HG02981 (cell line): Measurements from ENCODE around the gene CTNS.

Source experiments
- ATAC-seq: cut with Tn5 transposase; IDR thresholded peaks from one replicate; pipeline ENCODE4 v1.9.1; 2021; ENCODE audit warnings: mild to moderate bottlenecking, moderate library complexity; ENCODE audit not compliant: unreplicated experiment

The CTNS gene

GRCh38 chr17:3657874-3658783 is 21.6 kb downstream of the CTNS start:
- ATAC-seq, result no peak

- ATAC-seq, result no peak
Observed at GRCh38 chr17:3658784-3659449, 22.4 kb downstream of the CTNS start.

GRCh38 chr17:3659541-3660111 is 23.1 kb downstream of the CTNS start:
- ATAC-seq, result no peak

- ATAC-seq, result no peak
Observed at GRCh38 chr17:3660311-3660891, 23.8 kb downstream of the CTNS start.

- ATAC-seq, result no peak
Observed at GRCh38 chr17:3663102-3664011, 26.8 kb downstream of the CTNS start.

GRCh38 chr17:3665834-3666233 is 29.3 kb downstream of the CTNS start:
- ATAC-seq, result no peak

GRCh38 chr17:3666516-3666915 is 30.0 kb downstream of the CTNS start:
- no peak for ATAC-seq

- no peak for ATAC-seq
Observed at GRCh38 chr17:3667366-3668278, 31.1 kb downstream of the CTNS start.

- ATAC-seq, result peak; percentile 89
Observed at GRCh38 chr17:3668279-3669084, 31.9 kb downstream of the CTNS start, which contains the start of the genes EMC6 and TAX1BP3. Gene EMC6 (plus strand): TSS chr17:3668812. CDS start chr17:3669147, 335 bp downstream. Gene TAX1BP3 (minus strand): TSS chr17:3668578. CDS start chr17:3668526, 52 bp downstream.

- no peak for ATAC-seq
Observed at GRCh38 chr17:3669085-3669347, 32.5 kb downstream of the CTNS start.

- no peak for ATAC-seq
Observed at GRCh38 chr17:3669548-3669947, 33.0 kb downstream of the CTNS start.

GRCh38 chr17:3672571-3672970 is 36.0 kb downstream of the CTNS start:
- no peak for ATAC-seq

- no peak for ATAC-seq
Observed at GRCh38 chr17:3675886-3676285, 39.3 kb downstream of the CTNS start.

GRCh38 chr17:3678095-3678820 is 41.7 kb downstream of the CTNS start:
- no peak for ATAC-seq

- no peak for ATAC-seq
Observed at GRCh38 chr17:3678821-3679530, 42.4 kb downstream of the CTNS start.

GRCh38 chr17:3679531-3680126 is 43.1 kb downstream of the CTNS start:
- ATAC-seq, result no peak

- ATAC-seq, result no peak
Observed at GRCh38 chr17:3681057-3681456, 44.5 kb downstream of the CTNS start.
